Keratinocyte (primary cell): ENCODE data around the gene IL3. TPM values are rescaled to one million over a fixed set of nuclear protein-coding genes. Genes with fewer than 3 reads are reported as not detected.

Experiments used
- DNase-seq: peaks from one replicate; pipeline ENCODE4 v3.0.0-alpha.2; 2011; ENCODE audit warnings: low read depth, missing footprints, low spot score
- FAIRE-seq: peaks from 2 replicates; lab custom pipeline; 2011; peaks lifted over from hg19 to GRCh38; lab: Jason Lieb, UNC
- H2AFZ ChIP-seq: 2 replicates; pipeline ENCODE4 v1.6.0; 2012; ENCODE audit warnings: low read length, control low read depth, inconsistent platforms; ENCODE audit not compliant: control insufficient read depth
- H3K27ac ChIP-seq: 2 replicates; pipeline ENCODE4 v1.5.1; 2011; ENCODE audit warnings: low read length; ENCODE audit not compliant: control insufficient read depth, insufficient read depth
- H3K27me3 ChIP-seq: 3 replicates; pipeline ENCODE4 v1.6.0; 2011; ENCODE audit warnings: low read length; ENCODE audit not compliant: control insufficient read depth, insufficient read depth; ENCODE audit errors: extremely low read depth
- H3K36me3 ChIP-seq, 2 experiments: 2 replicates in 1 of 2; 3 replicates in 1 of 2; pipeline ENCODE4 v1.5.1; 2011; ENCODE audit warnings: low read length in 2 of 2, mild to moderate bottlenecking in 1 of 2; ENCODE audit not compliant: control insufficient read depth in 2 of 2, insufficient read depth in 2 of 2; ENCODE audit errors: extremely low read depth in 1 of 2
- H3K4me1 ChIP-seq: 3 replicates; pipeline ENCODE4 v1.5.1; 2011; ENCODE audit warnings: low read length; ENCODE audit not compliant: control insufficient read depth, insufficient read depth; ENCODE audit errors: extremely low read depth
- H3K4me2 ChIP-seq: 3 replicates; pipeline ENCODE4 v1.6.0; 2011; ENCODE audit warnings: low read depth, low read length; ENCODE audit not compliant: control insufficient read depth, insufficient read depth; ENCODE audit errors: extremely low read depth
- H3K4me3 ChIP-seq, 3 experiments: fragments of 200-600 bp in 1 of 3; sonication (generic) in 1 of 3; 2 replicates in 2 of 3; 3 replicates in 1 of 3; pipeline ENCODE4 v1.5.1; 2011 to 2016; ENCODE audit warnings: low read length in 3 of 3, mild to moderate bottlenecking in 3 of 3, control low read depth in 2 of 3, inconsistent platforms in 1 of 3, low read depth in 1 of 3, mixed read lengths in 1 of 3, mixed run types in 1 of 3, moderate library complexity in 1 of 3; ENCODE audit not compliant: control insufficient read depth in 2 of 3, insufficient read depth in 2 of 3; ENCODE audit errors: extremely low read depth in 1 of 3
- H3K79me2 ChIP-seq: 2 replicates; pipeline ENCODE4 v1.6.0; 2012; ENCODE audit warnings: low read length; ENCODE audit not compliant: control insufficient read depth, insufficient read depth
- H3K9ac ChIP-seq: 3 replicates; pipeline ENCODE4 v1.6.0; 2011; ENCODE audit warnings: low read length; ENCODE audit not compliant: control insufficient read depth, insufficient read depth; ENCODE audit errors: extremely low read depth
- H3K9me1 ChIP-seq: 3 replicates; pipeline ENCODE4 v1.6.0; 2011; ENCODE audit warnings: low read length; ENCODE audit not compliant: control insufficient read depth, insufficient read depth; ENCODE audit errors: extremely low read depth
- H3K9me3 ChIP-seq: 2 replicates; pipeline ENCODE4 v1.5.1; 2012; ENCODE audit warnings: low read depth, low read length; ENCODE audit not compliant: control insufficient read depth
- H4K20me1 ChIP-seq: 3 replicates; pipeline ENCODE4 v1.6.0; 2011; ENCODE audit warnings: low read length; ENCODE audit not compliant: control insufficient read depth, insufficient read depth; ENCODE audit errors: extremely low read depth
- EZH2 ChIP-seq: IDR thresholded peaks from one replicate; pipeline ENCODE4 v1.6.1; 2012; ENCODE audit warnings: inconsistent platforms, mild to moderate bottlenecking, low read length, moderate library complexity
- dilution Hi-C: fragments of 300-500 bp; cut with MboI; formaldehyde crosslinking; loops from one replicate; pipeline ENCODE4 v1.7.0; 2020; ENCODE audit warnings: low sequenced_read_pairs; ENCODE audit not compliant: extremely low pct_ligation_motif_present
- polyA plus RNA-seq, 5 experiments: library from polyadenylated mRNA; depleted of rRNA in 3 of 5; stranded (reverse) in 3 of 5; stranded (forward) in 1 of 5; unstranded in 1 of 5; fragments of >200 nt; gene quantifications; 1 replicate in 1 of 5; 2 replicates in 3 of 5; 3 replicates in 1 of 5; pipeline versions ENCODE4 v1.2.1 to v1.2.3, GENCODE V29; 2011 to 2012; ENCODE audit warnings: missing spikeins in 2 of 5, low read depth in 1 of 5, low replicate concordance in 1 of 5
- TF ChIP-seq, protein P1 (sequence below), 3 experiments: IDR thresholded peaks in 1 of 3; conservative IDR thresholded peaks in 1 of 3; optimal IDR thresholded peaks in 1 of 3; 2 replicates in 2 of 3; 3 replicates in 1 of 3; pipeline versions ENCODE3 to v1.5.1; 2011; ENCODE audit warnings: low read length in 3 of 3, mild to moderate bottlenecking in 3 of 3, moderate library complexity in 2 of 3, control low read depth in 1 of 3, inconsistent platforms in 1 of 3; ENCODE audit not compliant: insufficient read depth in 2 of 3; ENCODE audit errors: extremely low read depth in 1 of 3

The IL3 gene
- polyA plus RNA-seq, 1 donor (not counting 4 experiments of a cell fraction or from before 2014, with no cell fraction given), result not detected

DNA sequence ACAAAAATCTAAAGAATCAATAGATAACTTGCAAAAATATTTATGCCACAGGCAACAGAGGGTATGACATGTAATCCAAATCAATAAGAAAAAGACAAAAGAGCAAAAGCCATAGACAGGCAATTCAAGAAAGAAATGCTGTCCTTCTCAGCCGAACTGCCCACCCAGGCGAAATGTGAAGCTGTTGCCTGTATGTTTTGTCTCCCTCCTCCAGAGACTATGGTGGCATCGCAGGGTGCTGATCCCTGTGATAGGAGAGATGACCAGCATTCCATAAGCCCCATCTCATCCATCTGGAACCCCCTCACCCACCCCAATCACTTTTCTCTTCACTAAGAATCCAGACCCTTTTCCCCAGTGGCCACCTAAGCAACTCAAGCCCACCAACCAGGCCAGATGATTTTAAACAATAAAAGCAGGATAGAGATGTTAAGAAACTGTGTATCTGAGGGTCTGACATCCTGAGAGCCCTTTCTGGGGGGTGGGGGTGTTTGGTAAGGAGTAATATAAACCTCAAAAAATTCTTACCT, 43.7 kb upstream of the IL3 start:
- peaks cover 18% of the 10 kb centered on the region for H3K27me3 ChIP-seq
- H3K36me3 ChIP-seq, result no peaks in the 10 kb centered on the region
- H3K4me2 ChIP-seq, result no peak overlapping the region
- no peak overlapping the region for H3K4me3 ChIP-seq
- no peaks in the 10 kb centered on the region for H3K9me1 ChIP-seq
- dilution Hi-C loops, result no loop called here
- DNase-seq, result no peak
- H4K20me1 ChIP-seq, result no peaks in the 10 kb centered on the region
- TF ChIP-seq EZH2, result no peak
- TF ChIP-seq, protein P1, sequence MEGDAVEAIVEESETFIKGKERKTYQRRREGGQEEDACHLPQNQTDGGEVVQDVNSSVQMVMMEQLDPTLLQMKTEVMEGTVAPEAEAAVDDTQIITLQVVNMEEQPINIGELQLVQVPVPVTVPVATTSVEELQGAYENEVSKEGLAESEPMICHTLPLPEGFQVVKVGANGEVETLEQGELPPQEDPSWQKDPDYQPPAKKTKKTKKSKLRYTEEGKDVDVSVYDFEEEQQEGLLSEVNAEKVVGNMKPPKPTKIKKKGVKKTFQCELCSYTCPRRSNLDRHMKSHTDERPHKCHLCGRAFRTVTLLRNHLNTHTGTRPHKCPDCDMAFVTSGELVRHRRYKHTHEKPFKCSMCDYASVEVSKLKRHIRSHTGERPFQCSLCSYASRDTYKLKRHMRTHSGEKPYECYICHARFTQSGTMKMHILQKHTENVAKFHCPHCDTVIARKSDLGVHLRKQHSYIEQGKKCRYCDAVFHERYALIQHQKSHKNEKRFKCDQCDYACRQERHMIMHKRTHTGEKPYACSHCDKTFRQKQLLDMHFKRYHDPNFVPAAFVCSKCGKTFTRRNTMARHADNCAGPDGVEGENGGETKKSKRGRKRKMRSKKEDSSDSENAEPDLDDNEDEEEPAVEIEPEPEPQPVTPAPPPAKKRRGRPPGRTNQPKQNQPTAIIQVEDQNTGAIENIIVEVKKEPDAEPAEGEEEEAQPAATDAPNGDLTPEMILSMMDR (optimal IDR thresholded peaks at IDR 0.05 in 1 of 3, IDR thresholded peaks at IDR 0.05 in 1 of 3, conservative IDR thresholded peaks at IDR 0.05 in 1 of 3; ENCODE audit: extremely low read depth in 1 of 3, insufficient read depth in 2 of 3, low read length in 3 of 3), result no peak
- no peak overlapping the region for H3K27ac ChIP-seq
- peaks cover 10% of the 10 kb centered on the region for H3K4me1 ChIP-seq
- no peaks in the 10 kb centered on the region for H3K79me2 ChIP-seq
- H3K9me3 ChIP-seq, result no peaks in the 10 kb centered on the region
- no peak overlapping the region for H2AFZ ChIP-seq
- no peak overlapping the region for H3K9ac ChIP-seq
- FAIRE-seq, result no peak

DNA sequence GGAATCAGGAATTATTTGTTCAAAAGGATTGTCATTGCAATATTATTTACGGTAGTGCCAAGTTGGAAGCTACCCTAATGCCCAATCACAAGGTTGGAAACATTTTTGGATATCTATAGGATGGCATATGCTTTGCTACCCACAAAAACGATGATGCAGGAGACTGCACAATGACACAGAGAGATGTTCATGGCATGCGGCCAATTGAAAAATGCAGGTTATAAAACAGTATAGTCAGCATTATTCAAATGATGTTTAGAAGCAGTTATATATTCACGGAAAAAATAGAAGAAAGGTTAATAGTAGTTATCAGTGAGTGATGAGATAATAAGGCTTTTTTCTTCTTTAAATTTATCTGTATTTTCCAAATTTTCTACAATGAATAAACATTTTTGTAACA, 43.1 kb upstream of the IL3 start:
- FAIRE-seq (no peak), DNase-seq (no peak)
- Histone ChIP-seq H3K27me3 (peaks cover 12% of the 10 kb centered on the region), H3K9me3 (no peaks in the 10 kb centered on the region), H3K79me2 (no peaks in the 10 kb centered on the region), H3K27ac (no peak overlapping the region), H3K4me2 (no peak overlapping the region), H3K4me1 (peaks cover 10% of the 10 kb centered on the region), H3K4me3 (no peak overlapping the region), H3K9me1 (no peaks in the 10 kb centered on the region), H2AFZ (no peak overlapping the region), H4K20me1 (no peaks in the 10 kb centered on the region), H3K9ac (no peak overlapping the region), H3K36me3 (no peaks in the 10 kb centered on the region)
- dilution Hi-C loops, result no loop called here
- TF ChIP-seq, protein P1 (optimal IDR thresholded peaks at IDR 0.05 in 1 of 3, IDR thresholded peaks at IDR 0.05 in 1 of 3, conservative IDR thresholded peaks at IDR 0.05 in 1 of 3; ENCODE audit: extremely low read depth in 1 of 3, insufficient read depth in 2 of 3, low read length in 3 of 3), result no peak
- no peak for TF ChIP-seq EZH2
